KBM-7 (cell line): ENCODE measurements around the gene PRPF6.
A peak's percentile ranks its signal among the peaks of the same experiment; 100 is the strongest.
"Not testable (repeated sequence)": the region's sequence is repeated elsewhere in the genome, so short reads cannot be mapped to it uniquely, and the experiment has no call there.

Experiments
- DNase-seq: peaks from one replicate; pipeline ENCODE4 v3.0.0-alpha.2; 2015
- in situ Hi-C: fragments of 300-500 bp; cut with MboI; formaldehyde crosslinking; loops from 2 replicates; pipeline ENCODE4 v1.14.3; 2020; ENCODE audit warnings: low sequenced_read_pairs, low pct_unique_long_range_greater_than_20kb, mixed read lengths

Gene PRPF6

GRCh38 chr20:63969838-63970713 is 10.9 kb upstream of the PRPF6 start, which contains the start of gene ZNF512B:
Gene ZNF512B, minus strand, starts transcription at chr20:63969930. Its CDS starts 1,980 bp downstream, at chr20:63967950.
- in situ Hi-C loops, result no loop called here
- no peak for DNase-seq

- in situ Hi-C loops, result no loop called here
- no peak for DNase-seq
Measured at GRCh38 chr20:63970714-63971431, 10.1 kb upstream of the PRPF6 start.

GRCh38 chr20:63971960-63972311 is 9.0 kb upstream of the PRPF6 start:
- in situ Hi-C loops, DNase-seq: not testable (repeated sequence)

GRCh38 chr20:63972312-63973159 is 8.4 kb upstream of the PRPF6 start:
- no peak for DNase-seq
- in situ Hi-C loops, result no loop called here

GRCh38 chr20:63973160-63973479 is 7.8 kb upstream of the PRPF6 start:
- in situ Hi-C loops, result no loop called here
- no peak for DNase-seq

- DNase-seq, result peak; percentile 88
- in situ Hi-C loops, result no loop called here
Measured at GRCh38 chr20:63973636-63974401, 7.1 kb upstream of the PRPF6 start.

- in situ Hi-C loops, result no loop called here
- no peak for DNase-seq
Measured at GRCh38 chr20:63974402-63975200, 6.3 kb upstream of the PRPF6 start.

- in situ Hi-C loops, DNase-seq: not testable (repeated sequence)
Measured at GRCh38 chr20:63976511-63976910, 4.4 kb upstream of the PRPF6 start.

- in situ Hi-C loops, result no loop called here
- DNase-seq, result no peak
Measured at GRCh38 chr20:63976980-63977738, 3.8 kb upstream of the PRPF6 start.

- DNase-seq, result no peak
- in situ Hi-C loops, result no loop called here
Measured at GRCh38 chr20:63977739-63978276, 3.1 kb upstream of the PRPF6 start.

- DNase-seq, result peak; percentile 63
Measured at GRCh38 chr20:63978319-63979228, 2.4 kb upstream of the PRPF6 start.

GRCh38 chr20:63979229-63979556 is 1.7 kb upstream of the PRPF6 start:
- in situ Hi-C loops, result no loop called here
- no peak for DNase-seq

More at GRCh38 chr20:63978319-63979228, 2.4 kb upstream of the PRPF6 start:
- in situ Hi-C loops, result no loop called here

GRCh38 chr20:63979557-63980316 is 1.2 kb upstream of the PRPF6 start, which contains the start of gene SAMD10:
Gene SAMD10, minus strand, starts transcription at chr20:63979642. Its CDS starts 175 bp downstream, at chr20:63979467.
- in situ Hi-C loops, result no loop called here
- peak; percentile 91 for DNase-seq

- in situ Hi-C loops, result no loop called here
- DNase-seq, result no peak
Measured at GRCh38 chr20:63980317-63980805, 571 bp upstream of the PRPF6 start.

GRCh38 chr20:63982937-63983336 is 2.0 kb downstream of the PRPF6 start:
- in situ Hi-C loops, result no loop called here
- no peak for DNase-seq
